SK-N-SH (cell line): Measurements from ENCODE around the gene FIBP. TPM values are rescaled to one million over a fixed set of nuclear protein-coding genes. Genes with fewer than 3 reads are reported as not detected.

Source experiments
- CTCF ChIA-PET: fragments of 300-600, 350-600 bp; formaldehyde crosslinking; extraction: SDS; loops from one replicate; lab custom pipeline; 2021; lab: Yijun Ruan, JAX
- POLR2A ChIA-PET: fragments of 350-600 bp; sonication (Branson Sonifier 250); formaldehyde crosslinking; extraction: SDS; loops from one replicate; lab custom pipeline; 2020; ENCODE audit warnings: antibody characterized with exemption, inconsistent platforms; lab: Yijun Ruan, JAX
- DNase-seq: peaks from one replicate; pipeline ENCODE4 v3.0.0; 2012
- H2AFZ ChIP-seq: fragments of 200-600 bp; sonication (generic); 2 replicates; pipeline ENCODE4 v1.8.1; 2016; ENCODE audit warnings: antibody characterized with exemption, mild to moderate bottlenecking, low read depth
- H3F3A ChIP-seq: fragments of 200-600 bp; sonication (generic); replicated peaks from 2 replicates; pipeline ENCODE3; 2016; ENCODE audit warnings: antibody characterized with exemption, mild to moderate bottlenecking; ENCODE audit not compliant: insufficient read depth
- H3K27ac ChIP-seq, 2 experiments: fragments of 200-500 bp in 1 of 2; fragments of 200-600 bp in 1 of 2; sonication (Bioruptor generic) in 1 of 2; sonication (generic), shearing (Covaris generic) in 1 of 2; 2 replicates each; pipeline versions ENCODE4 v1.5.1 to v1.6.1; 2014 to 2016; ENCODE audit warnings: low read depth in 2 of 2, inconsistent platforms in 1 of 2, low read length in 1 of 2, mild to moderate bottlenecking in 1 of 2, mixed read lengths in 1 of 2
- H3K27me3 ChIP-seq: fragments of 200-600 bp; sonication (generic), shearing (Covaris generic); 2 replicates; pipeline ENCODE4 v1.6.1; 2016; ENCODE audit warnings: mixed run types; ENCODE audit not compliant: insufficient read depth
- H3K36me3 ChIP-seq, 2 experiments: fragments of 200-500 bp in 1 of 2; fragments of 200-600 bp in 1 of 2; sonication (Bioruptor generic) in 1 of 2; sonication (generic) in 1 of 2; replicated peaks in 1 of 2; 2 replicates each; pipeline versions ENCODE3 to v1.5.1; 2014 to 2016; ENCODE audit warnings: low read length in 1 of 2, mild to moderate bottlenecking in 1 of 2; ENCODE audit not compliant: insufficient read depth in 2 of 2, control insufficient read depth in 1 of 2
- H3K4me1 ChIP-seq, 2 experiments: fragments of 200-500 bp in 1 of 2; fragments of 200-600 bp in 1 of 2; sonication (Bioruptor generic) in 1 of 2; sonication (generic), shearing (Covaris generic) in 1 of 2; 2 replicates each; pipeline versions ENCODE4 v1.5.1 to v1.6.1; 2014 to 2016; ENCODE audit warnings: low read depth in 1 of 2, low read length in 1 of 2, mixed run types in 1 of 2; ENCODE audit not compliant: insufficient read depth in 2 of 2, control insufficient read depth in 1 of 2
- H3K4me2 ChIP-seq: fragments of 200-600 bp; sonication (generic), shearing (Covaris generic); 2 replicates; pipeline ENCODE4 v1.6.1; 2017; ENCODE audit warnings: mixed run types
- H3K4me3 ChIP-seq, 2 experiments: fragments of 200-500 bp in 1 of 2; fragments of 200-600 bp in 1 of 2; sonication (Bioruptor generic) in 1 of 2; sonication (generic), shearing (Covaris generic) in 1 of 2; 2 replicates each; pipeline versions ENCODE4 v1.5.1 to v1.8.1; 2014 to 2016; ENCODE audit warnings: low read depth in 2 of 2, inconsistent platforms in 1 of 2, low read length in 1 of 2, mild to moderate bottlenecking in 1 of 2, mixed read lengths in 1 of 2, moderate library complexity in 1 of 2
- H3K79me2 ChIP-seq: fragments of 200-600 bp; sonication (generic); 2 replicates; pipeline ENCODE4 v1.8.1; 2017; ENCODE audit warnings: mild to moderate bottlenecking; ENCODE audit not compliant: insufficient read depth
- H3K9ac ChIP-seq: fragments of 200-600 bp; sonication (generic); 2 replicates; pipeline ENCODE4 v1.6.1; 2017; ENCODE audit warnings: mixed run types
- H3K9me2 ChIP-seq: fragments of 200-600 bp; sonication (generic); 2 replicates; pipeline ENCODE4 v1.6.1; 2017; ENCODE audit warnings: mixed run types
- H3K9me3 ChIP-seq: fragments of 200-600 bp; sonication (generic); 2 replicates; pipeline ENCODE4 v1.6.1; 2017; ENCODE audit warnings: mixed run types, mild to moderate bottlenecking, moderate library complexity
- H4K20me1 ChIP-seq: fragments of 200-600 bp; sonication (generic); 2 replicates; pipeline ENCODE4 v1.6.1; 2017; ENCODE audit warnings: mild to moderate bottlenecking, mixed run types; ENCODE audit not compliant: insufficient read depth
- CTCF ChIP-seq: fragments of 200-600 bp; sonication (generic); IDR thresholded peaks from 2 replicates; pipeline ENCODE4 v1.6.1; 2017; ENCODE audit warnings: antibody characterized with exemption, mild to moderate bottlenecking, moderate library complexity
- EP300 ChIP-seq, 2 experiments: IDR thresholded peaks; 2 replicates each; pipeline versions ENCODE4 v1.4.0 to v1.6.1; 2012; ENCODE audit warnings: borderline replicate concordance in 1 of 2, low read depth in 1 of 2, low read length in 1 of 2
- EZH2phosphoT487 ChIP-seq: fragments of 200-600 bp; sonication (generic); IDR thresholded peaks from 2 replicates; pipeline ENCODE4 v1.6.1; 2017; ENCODE audit warnings: low read depth, mixed run types, mild to moderate bottlenecking, antibody characterized with exemption, moderate library complexity, borderline replicate concordance
- FOXJ3 ChIP-seq: sonication (generic); formaldehyde crosslinking; IDR thresholded peaks from 2 replicates; pipeline ENCODE4 v1.5.1; 2020; ENCODE audit warnings: mild to moderate bottlenecking, missing genetic modification reagents
- FOXM1 ChIP-seq: IDR thresholded peaks from 2 replicates; pipeline ENCODE4 v1.4.0; 2012; ENCODE audit warnings: low read depth, mild to moderate bottlenecking
- GABPA ChIP-seq: IDR thresholded peaks from 2 replicates; pipeline ENCODE4 v1.4.0; 2012; ENCODE audit warnings: low read depth, mild to moderate bottlenecking
- GATA2 ChIP-seq: sonication (generic); formaldehyde crosslinking; IDR thresholded peaks from 2 replicates; pipeline ENCODE4 v1.5.0; 2020; ENCODE audit warnings: mild to moderate bottlenecking, missing genetic modification reagents
- IRF3 ChIP-seq: fragments of 150-350 bp; IDR thresholded peaks from 2 replicates; pipeline ENCODE4 v1.6.1; 2016; ENCODE audit warnings: mild to moderate bottlenecking, low read depth, low read length
- JUND ChIP-seq: IDR thresholded peaks from 2 replicates; pipeline ENCODE4 v1.4.0; 2012
- MEF2A ChIP-seq: IDR thresholded peaks from 2 replicates; pipeline ENCODE4 v1.4.0; 2012; ENCODE audit warnings: low read depth, borderline replicate concordance
- MXI1 ChIP-seq: IDR thresholded peaks from 2 replicates; pipeline ENCODE4 v1.6.1; 2012; ENCODE audit warnings: mild to moderate bottlenecking, low read depth, low read length, improper control_type of control experiment
- PBX3 ChIP-seq: IDR thresholded peaks from 2 replicates; pipeline ENCODE4; 2012
- RCOR1 ChIP-seq: fragments of 150-350 bp; IDR thresholded peaks from 2 replicates; pipeline ENCODE4 v1.6.1; 2017; ENCODE audit warnings: antibody characterized with exemption, low read length
- REST ChIP-seq: IDR thresholded peaks from 2 replicates; pipeline ENCODE4 v1.6.1; 2012; ENCODE audit warnings: mild to moderate bottlenecking, low read depth, low read length, moderate library complexity
- RFX5 ChIP-seq: IDR thresholded peaks from 2 replicates; pipeline ENCODE4 v1.6.1; 2012; ENCODE audit warnings: mild to moderate bottlenecking, improper control_type of control experiment, low read length
- SIN3A ChIP-seq: IDR thresholded peaks from 2 replicates; pipeline ENCODE4 v1.6.1; 2012; ENCODE audit warnings: low read depth, mild to moderate bottlenecking, low read length, moderate library complexity, borderline replicate concordance
- SMC3 ChIP-seq: IDR thresholded peaks from 2 replicates; pipeline ENCODE4 v1.6.1; 2012; ENCODE audit warnings: low read depth, low read length, improper control_type of control experiment
- TAF1 ChIP-seq: IDR thresholded peaks from 2 replicates; pipeline ENCODE4 v1.6.1; 2012; ENCODE audit warnings: low read depth, mild to moderate bottlenecking, low read length, moderate library complexity, borderline replicate concordance
- TEAD4 ChIP-seq: IDR thresholded peaks from 2 replicates; pipeline ENCODE4 v1.4.0; 2012; ENCODE audit warnings: mild to moderate bottlenecking, borderline replicate concordance; ENCODE audit not compliant: insufficient read depth
- USF1 ChIP-seq: IDR thresholded peaks from 2 replicates; pipeline ENCODE4 v1.4.0; 2012; ENCODE audit warnings: low read depth, borderline replicate concordance
- YY1 ChIP-seq: IDR thresholded peaks from 2 replicates; pipeline ENCODE4 v1.4.0; 2012; ENCODE audit warnings: low read depth, mild to moderate bottlenecking
- WGBS: methylation state at CpG from one replicate; pipeline ENCODE4 v1.1.6; 2017; ENCODE audit warnings: low lambda C conversion rate; 5-methylcytosine and 5-hydroxymethylcytosine counted together
- polyA plus RNA-seq, 3 experiments: library from polyadenylated mRNA; depleted of rRNA; stranded (reverse); fragments of >200 nt; gene quantifications; 2 replicates each; pipeline ENCODE4 v1.2.3, GENCODE V29; 2012

The FIBP gene
- polyA plus RNA-seq, 1 of the 3 experiments (the other 2 are of a cell fraction): 190 TPM

GRCh38 chr11:65891219-65892136 lies 3.2 kb upstream of the FIBP start:
- H3K4me2 ChIP-seq: peak overlapping the region; percentile 98
- no peak overlapping the region for H2AFZ ChIP-seq
- DNase-seq: peak; percentile 65
- H3K36me3 ChIP-seq: peaks cover 4 to 37% of the 10 kb centered on the region in 2 experiments
- POLR2A ChIA-PET: interaction anchor here (0.5 to 3.8 kb wide), 12 partner anchors 10 to 180 kb away, joined by 3 to 46 read pairs (median 3); partner anchors contain the start of genes CFL1, CTSW, MUS81 and SART1
- H4K20me1 ChIP-seq: peaks cover 57% of the 10 kb centered on the region
- H3K4me1 ChIP-seq: peaks cover 52% of the 10 kb centered on the region in 2 experiments
- peak overlapping the region; percentile 76 for H3K9ac ChIP-seq
- peaks cover 68% of the 10 kb centered on the region for H3K79me2 ChIP-seq
- H3F3A ChIP-seq: peaks cover 88% of the 10 kb centered on the region
- CTCF ChIA-PET: interaction anchor here (0.6 to 15.2 kb wide), 14 partner anchors 9 to 451 kb away, joined by 3 to 374 read pairs (median 7); partner anchors contain the start of genes C11orf68, CFL1, EFEMP2 and FOSL1
- peak overlapping the region; percentile 65 to 70 for H3K4me3 ChIP-seq
- 35% methylated on average over 14 of the region's 57 CpGs for WGBS
- no peaks in the 10 kb centered on the region for H3K9me2 ChIP-seq
- peak overlapping the region; percentile 87 to 94 for H3K27ac ChIP-seq
- H3K27me3 ChIP-seq: no peaks in the 10 kb centered on the region
- no peaks in the 10 kb centered on the region for H3K9me3 ChIP-seq
- TF ChIP-seq YY1 (no peak), RFX5 (no peak), MEF2A (no peak; the same call in 1 of the 2 replicates), FOXJ3 (CRISPR knock-in tag) (no peak), USF1 (0 out of 2 replicates have a peak, but pooled peaks have one; percentile 4), SIN3A (no peak), MXI1 (no peak), PBX3 (peak; percentile 8; the same call in 1 of the 2 replicates), RCOR1 (no peak), GABPA (0 out of 2 replicates have a peak, but pooled peaks have one; percentile 9), IRF3 (no peak), TEAD4 (0 out of 2 replicates have a peak, but pooled peaks have one; percentile 8), EP300 (IDR thresholded peaks at IDR 0.05; ENCODE audit: borderline replicate concordance in 1 of 2, low read depth in 1 of 2, low read length in 1 of 2) (no peak), FOXM1 (no peak), EZH2phosphoT487 (no peak), TAF1 (no peak), CTCF (peak; percentile 34), GATA2 (no peak), JUND (no peak; the same call in 1 of the 2 replicates), REST (no peak), SMC3 (no peak)
